ENCODE results near the gene RBX1. TPM values are rescaled to one million over a fixed set of nuclear protein-coding genes. Genes with fewer than 3 reads are reported as not detected.

Gene RBX1
- total RNA-seq, 6 donors from 2014 or later, result 14.6 to 55.5 (median 46.1) TPM

DNA sequence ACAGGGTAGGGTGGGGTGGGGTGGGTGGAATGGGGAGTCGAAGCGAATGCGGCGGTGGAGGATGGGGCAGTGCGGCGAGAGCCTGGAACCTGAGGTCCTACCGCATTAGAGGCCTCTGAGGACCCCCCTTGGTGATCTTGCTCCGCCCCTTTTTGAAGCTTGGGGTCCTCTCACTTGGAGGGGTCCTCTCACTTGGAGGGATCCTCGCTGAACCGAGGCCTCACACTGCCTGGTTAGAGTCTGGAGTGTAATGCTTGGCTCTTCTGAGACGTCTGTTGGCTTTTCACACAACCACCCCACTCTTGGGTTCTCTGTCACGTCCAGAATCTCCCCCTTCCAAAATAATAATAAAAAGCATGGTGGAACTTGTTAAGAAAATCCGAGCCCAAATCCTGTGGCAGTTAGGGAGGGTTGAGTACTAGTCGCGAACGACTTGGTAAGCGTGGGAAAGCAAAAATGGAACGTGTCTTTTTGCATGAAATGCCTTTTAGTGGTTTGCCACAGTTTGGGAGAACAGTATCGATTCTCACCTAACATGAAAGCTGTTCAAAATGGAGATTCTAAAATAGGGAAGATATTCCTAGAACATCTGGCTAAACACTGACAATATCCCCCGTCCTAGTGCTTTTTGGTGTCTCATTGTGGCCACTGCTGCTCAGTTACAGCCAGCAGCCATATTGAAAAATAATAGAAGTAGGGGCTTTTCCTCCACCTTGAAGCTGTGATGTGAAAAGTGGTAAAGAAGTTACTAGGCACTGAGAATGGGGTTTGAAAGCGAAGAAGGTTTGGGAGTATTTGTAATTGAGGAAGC is 822 bp downstream of the RBX1 start:
- 5 to 6% methylated on average over 19 to 20 of the region's 21 CpGs for WGBS, 2 donors
- no peak for DNase-seq
- H3K36me3 ChIP-seq, result peaks cover 0 to 35% (median 21%) of the 10 kb centered on the region in 4 donors
- H3K4me1 ChIP-seq, result peaks cover 21 to 31% (median 23%) of the 10 kb centered on the region in 4 donors
- no peaks in the 10 kb centered on the region for H3K27me3 ChIP-seq
- ATAC-seq (ENCODE audit: low FRiP score in 2 of 2), result peak in 1 of 2 donors; percentile 1
- H3K27ac ChIP-seq, result peak overlapping the region; percentile 87 to 97 (median 96)
- TF ChIP-seq EP300 (IDR thresholded peaks at IDR 0.05), result no peak
- peak in 2 of 4 donors; percentile 23 to 61 for TF ChIP-seq POLR2A (IDR thresholded peaks at IDR 0.05)
- TF ChIP-seq, protein P1, sequence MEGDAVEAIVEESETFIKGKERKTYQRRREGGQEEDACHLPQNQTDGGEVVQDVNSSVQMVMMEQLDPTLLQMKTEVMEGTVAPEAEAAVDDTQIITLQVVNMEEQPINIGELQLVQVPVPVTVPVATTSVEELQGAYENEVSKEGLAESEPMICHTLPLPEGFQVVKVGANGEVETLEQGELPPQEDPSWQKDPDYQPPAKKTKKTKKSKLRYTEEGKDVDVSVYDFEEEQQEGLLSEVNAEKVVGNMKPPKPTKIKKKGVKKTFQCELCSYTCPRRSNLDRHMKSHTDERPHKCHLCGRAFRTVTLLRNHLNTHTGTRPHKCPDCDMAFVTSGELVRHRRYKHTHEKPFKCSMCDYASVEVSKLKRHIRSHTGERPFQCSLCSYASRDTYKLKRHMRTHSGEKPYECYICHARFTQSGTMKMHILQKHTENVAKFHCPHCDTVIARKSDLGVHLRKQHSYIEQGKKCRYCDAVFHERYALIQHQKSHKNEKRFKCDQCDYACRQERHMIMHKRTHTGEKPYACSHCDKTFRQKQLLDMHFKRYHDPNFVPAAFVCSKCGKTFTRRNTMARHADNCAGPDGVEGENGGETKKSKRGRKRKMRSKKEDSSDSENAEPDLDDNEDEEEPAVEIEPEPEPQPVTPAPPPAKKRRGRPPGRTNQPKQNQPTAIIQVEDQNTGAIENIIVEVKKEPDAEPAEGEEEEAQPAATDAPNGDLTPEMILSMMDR (IDR thresholded peaks at IDR 0.05), result no peak
- no peak for TF ChIP-seq POLR2AphosphoS5 (IDR thresholded peaks at IDR 0.05)
- H3K4me3 ChIP-seq, result peak overlapping the region; percentile 40 to 80 (median 66)
- no peaks in the 10 kb centered on the region for H3K9me3 ChIP-seq

DNA sequence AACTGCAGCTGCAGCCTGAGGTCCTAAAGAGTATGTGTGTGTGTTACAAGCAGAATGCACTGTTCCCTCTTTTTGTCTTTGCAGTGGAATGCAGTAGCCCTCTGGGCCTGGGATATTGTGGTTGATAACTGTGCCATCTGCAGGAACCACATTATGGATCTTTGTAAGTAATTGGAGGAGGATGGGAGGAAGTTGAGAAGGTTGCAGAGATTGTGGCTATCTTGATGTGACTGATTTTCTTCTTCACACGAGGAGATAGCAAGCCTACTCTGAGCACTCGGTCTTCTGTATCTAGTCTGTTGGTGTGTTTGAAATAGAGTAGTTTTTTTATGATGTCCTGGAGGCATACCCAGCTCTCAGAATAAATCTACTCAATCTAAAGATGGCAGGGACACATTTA is 2.3 kb downstream of the RBX1 start:
- H3K4me3 ChIP-seq, result no peak overlapping the region
- H3K36me3 ChIP-seq, result peaks cover 0 to 43% (median 28%) of the 10 kb centered on the region in 4 donors
- H3K27ac ChIP-seq, result no peak overlapping the region
- 68 to 71% methylated on average over 2 of the region's 2 CpGs for WGBS, 2 donors
- DNase-seq, result no peak
- H3K27me3 ChIP-seq, result no peaks in the 10 kb centered on the region
- H3K9me3 ChIP-seq, result no peaks in the 10 kb centered on the region
- no peak for ATAC-seq (ENCODE audit: low FRiP score in 2 of 2)
- H3K4me1 ChIP-seq, result peaks cover 21 to 31% (median 23%) of the 10 kb centered on the region in 4 donors
- TF ChIP-seq POLR2A (IDR thresholded peaks at IDR 0.05) (no peak), EP300 (IDR thresholded peaks at IDR 0.05) (no peak), POLR2AphosphoS5 (IDR thresholded peaks at IDR 0.05) (no peak)
- TF ChIP-seq, protein P1 (IDR thresholded peaks at IDR 0.05), result no peak

DNA sequence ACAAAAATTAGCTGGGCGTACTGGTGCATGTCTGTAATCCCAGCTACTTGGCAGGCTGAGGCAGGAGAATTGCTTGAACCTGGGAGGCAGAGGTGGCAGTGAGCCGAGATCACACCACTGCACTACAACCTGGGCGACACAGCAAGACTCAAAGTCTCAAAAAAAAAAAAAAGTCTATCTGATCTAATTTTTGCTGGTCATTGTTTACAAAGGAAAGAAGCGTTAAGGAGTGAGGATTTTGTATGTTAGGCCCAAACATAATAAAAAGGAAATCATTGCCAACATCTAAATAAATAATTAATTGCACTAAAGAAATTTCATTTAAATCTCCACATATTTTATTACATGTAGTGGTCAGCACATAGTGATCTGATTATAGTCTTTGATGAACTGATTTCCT is 2.9 kb downstream of the RBX1 start:
- WGBS, 2 donors, result 84 to 95% methylated on average over 4 of the region's 4 CpGs
- peaks cover 21 to 31% (median 23%) of the 10 kb centered on the region in 4 donors for H3K4me1 ChIP-seq
- no peak for DNase-seq
- no peak for ATAC-seq (ENCODE audit: low FRiP score in 2 of 2)
- H3K4me3 ChIP-seq, result no peak overlapping the region
- no peaks in the 10 kb centered on the region for H3K9me3 ChIP-seq
- peaks cover 0 to 46% (median 31%) of the 10 kb centered on the region in 4 donors for H3K36me3 ChIP-seq
- TF ChIP-seq, protein P1 (IDR thresholded peaks at IDR 0.05), result no peak
- no peak for TF ChIP-seq POLR2AphosphoS5 (IDR thresholded peaks at IDR 0.05)
- no peak for TF ChIP-seq POLR2A (IDR thresholded peaks at IDR 0.05)
- TF ChIP-seq EP300 (IDR thresholded peaks at IDR 0.05), result no peak
- H3K27me3 ChIP-seq, result no peaks in the 10 kb centered on the region
- no peak overlapping the region for H3K27ac ChIP-seq

DNA sequence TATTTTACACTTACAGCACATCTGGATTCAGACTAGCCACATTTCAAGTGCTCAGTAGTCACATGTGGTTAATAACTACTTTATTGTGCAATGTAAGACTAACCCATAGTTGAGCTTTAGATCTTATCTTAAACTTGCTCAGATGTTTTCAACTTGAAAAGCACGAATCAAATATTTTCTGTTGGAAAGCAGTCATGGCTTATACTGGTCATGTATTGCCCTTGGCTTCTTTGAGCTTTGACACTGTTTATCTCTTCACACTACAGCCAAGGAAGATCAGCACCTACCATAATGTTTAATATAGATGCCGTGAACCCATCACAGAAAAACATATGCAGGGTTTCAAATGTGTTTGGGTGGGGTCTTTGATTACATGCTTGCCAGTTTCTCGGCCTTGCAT is 4.4 kb downstream of the RBX1 start:
- Histone ChIP-seq H3K9me3 (no peaks in the 10 kb centered on the region), H3K36me3 (peaks cover 0 to 50% (median 34%) of the 10 kb centered on the region in 4 donors), H3K4me1 (peaks cover 16 to 24% (median 23%) of the 10 kb centered on the region in 4 donors), H3K27ac (no peak overlapping the region), H3K4me3 (no peak overlapping the region), H3K27me3 (no peaks in the 10 kb centered on the region)
- TF ChIP-seq EP300 (IDR thresholded peaks at IDR 0.05), result no peak
- TF ChIP-seq POLR2AphosphoS5 (IDR thresholded peaks at IDR 0.05), result no peak
- TF ChIP-seq, protein P1 (IDR thresholded peaks at IDR 0.05), result no peak
- TF ChIP-seq POLR2A (IDR thresholded peaks at IDR 0.05), result no peak
- WGBS, 2 donors, result 77 to 82% methylated on average over 3 of the region's 3 CpGs
- no peak for DNase-seq
- no peak for ATAC-seq (ENCODE audit: low FRiP score in 2 of 2)
